Spleen (tissue), 7 donors: ENCODE measurements around the gene IGHMBP2.

ENCODE experiments used
- POLR2A ChIP-seq, 3 donors: fragments of 450-650 bp; IDR thresholded peaks; one replicate each; pipeline ENCODE4 v1.5.1; 2017; ENCODE audit warnings: antibody characterized with exemption in 3 of 3, mild to moderate bottlenecking in 1 of 3
- TF ChIP-seq, protein P1 (sequence below), 11 experiments: fragments of 200-600 bp in 7 of 11; fragments of 450-650 bp in 4 of 11; sonication (generic) in 4 of 11; IDR thresholded peaks in 8 of 11; conservative IDR thresholded peaks in 3 of 11; 1 replicate in 7 of 11; 2 replicates in 4 of 11; pipeline versions ENCODE4 v1.4.0 to v1.8.0; 2016 to 2021; ENCODE audit warnings: antibody characterized with exemption in 11 of 11, inconsistent platforms in 4 of 11, mild to moderate bottlenecking in 1 of 11
- donor health status: DM: no; HTN: no; CAD: no; lungs with moderate emphysema.
- donor health status: DM: no; HTN: no; CAD: no.
- donor health status: DM: no; HTN: no; CAD: no.

DNA sequence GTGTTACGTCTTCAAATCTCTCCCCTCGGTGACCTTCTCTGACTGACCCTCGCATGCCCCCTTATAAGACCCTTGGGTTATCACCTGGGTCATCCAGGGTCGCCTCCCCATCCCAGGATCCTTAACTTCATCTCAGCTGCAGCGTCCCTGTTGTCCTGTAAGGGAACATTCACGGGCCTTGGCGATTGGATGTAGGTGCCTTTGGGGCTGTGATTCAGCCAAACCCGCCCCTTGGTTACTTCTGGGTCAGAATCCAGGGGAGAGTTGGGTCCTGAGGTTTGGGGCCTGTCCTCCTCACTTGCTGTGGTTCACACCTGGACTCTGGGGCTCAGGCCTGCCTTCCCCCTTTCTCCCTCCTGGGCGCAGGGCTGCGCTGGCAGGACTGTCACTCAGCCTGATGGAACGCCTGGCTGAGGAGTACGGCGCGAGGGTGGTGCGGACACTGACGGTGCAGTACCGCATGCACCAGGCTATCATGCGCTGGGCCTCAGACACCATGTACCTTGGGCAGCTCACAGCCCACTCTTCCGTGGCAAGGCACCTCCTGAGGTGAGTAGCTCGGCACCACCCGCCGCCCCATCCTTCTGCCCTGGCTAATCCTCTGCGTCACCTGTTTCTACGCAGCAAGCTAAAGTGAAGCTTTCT, 29.4 kb downstream of the IGHMBP2 start:
- TF ChIP-seq POLR2A (IDR thresholded peaks at IDR 0.05) = no peak
- TF ChIP-seq, protein P1, sequence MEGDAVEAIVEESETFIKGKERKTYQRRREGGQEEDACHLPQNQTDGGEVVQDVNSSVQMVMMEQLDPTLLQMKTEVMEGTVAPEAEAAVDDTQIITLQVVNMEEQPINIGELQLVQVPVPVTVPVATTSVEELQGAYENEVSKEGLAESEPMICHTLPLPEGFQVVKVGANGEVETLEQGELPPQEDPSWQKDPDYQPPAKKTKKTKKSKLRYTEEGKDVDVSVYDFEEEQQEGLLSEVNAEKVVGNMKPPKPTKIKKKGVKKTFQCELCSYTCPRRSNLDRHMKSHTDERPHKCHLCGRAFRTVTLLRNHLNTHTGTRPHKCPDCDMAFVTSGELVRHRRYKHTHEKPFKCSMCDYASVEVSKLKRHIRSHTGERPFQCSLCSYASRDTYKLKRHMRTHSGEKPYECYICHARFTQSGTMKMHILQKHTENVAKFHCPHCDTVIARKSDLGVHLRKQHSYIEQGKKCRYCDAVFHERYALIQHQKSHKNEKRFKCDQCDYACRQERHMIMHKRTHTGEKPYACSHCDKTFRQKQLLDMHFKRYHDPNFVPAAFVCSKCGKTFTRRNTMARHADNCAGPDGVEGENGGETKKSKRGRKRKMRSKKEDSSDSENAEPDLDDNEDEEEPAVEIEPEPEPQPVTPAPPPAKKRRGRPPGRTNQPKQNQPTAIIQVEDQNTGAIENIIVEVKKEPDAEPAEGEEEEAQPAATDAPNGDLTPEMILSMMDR (IDR thresholded peaks at IDR 0.05 in 8 of 11, conservative IDR thresholded peaks at IDR 0.05 in 3 of 11) = no peak
